Neural progenitor cell (in vitro differentiated cells): ENCODE data around the gene SEPTIN8. TPM values are rescaled to one million over a fixed set of nuclear protein-coding genes. Genes with fewer than 3 reads are reported as not detected.

ENCODE experiments used
- DNase-seq: peaks from one replicate; pipeline ENCODE4 v3.0.0-alpha.2; 2016; ENCODE audit warnings: low spot score
- H2AFZ ChIP-seq: fragments of 200-600 bp; sonication (generic); replicated peaks from 2 replicates; pipeline ENCODE4 v1.6.1; 2016; ENCODE audit warnings: antibody characterized with exemption
- H3F3A ChIP-seq: fragments of 200-600 bp; sonication (generic); 2 replicates; pipeline ENCODE4 v1.6.1; 2016; ENCODE audit warnings: antibody characterized with exemption, low read depth
- H3K27ac ChIP-seq: fragments of 200-600 bp; sonication (generic); 2 replicates; pipeline ENCODE4 v1.5.1; 2016; ENCODE audit warnings: mild to moderate bottlenecking
- H3K27me3 ChIP-seq: fragments of 200-600 bp; sonication (generic); 2 replicates; pipeline ENCODE4 v1.6.1; 2016; ENCODE audit warnings: mild to moderate bottlenecking, moderate library complexity
- H3K36me3 ChIP-seq: fragments of 200-600 bp; sonication (generic); 2 replicates; pipeline ENCODE4 v1.5.1; 2016
- H3K4me1 ChIP-seq: fragments of 200-600 bp; sonication (generic); 2 replicates; pipeline ENCODE4 v1.6.1; 2016; ENCODE audit warnings: mixed run types
- H3K4me2 ChIP-seq: fragments of 200-600 bp; sonication (generic); 2 replicates; pipeline ENCODE4 v1.6.1; 2016
- H3K4me3 ChIP-seq: fragments of 200-600 bp; sonication (generic); 2 replicates; pipeline ENCODE4 v1.5.1; 2016
- H3K79me2 ChIP-seq: fragments of 200-600 bp; sonication (generic); 2 replicates; pipeline ENCODE4 v1.6.1; 2016; ENCODE audit warnings: low read depth
- H3K9ac ChIP-seq: fragments of 200-600 bp; sonication (generic); 2 replicates; pipeline ENCODE4 v1.6.1; 2016
- H3K9me3 ChIP-seq: fragments of 200-600 bp; sonication (generic); 2 replicates; pipeline ENCODE4 v1.5.1; 2016; ENCODE audit warnings: low read depth
- H4K20me1 ChIP-seq: fragments of 200-600 bp; sonication (generic); 2 replicates; pipeline ENCODE4 v1.6.1; 2016; ENCODE audit warnings: low read depth
- H3K27ac Mint-ChIP-seq: 3 replicates; pipeline ENCODE4 v1.8.0; 2021; ENCODE audit warnings: mixed read lengths
- H3K27me3 Mint-ChIP-seq: 2 replicates; pipeline ENCODE4 v1.8.0; 2022; ENCODE audit warnings: low read depth, mild to moderate bottlenecking, inconsistent platforms, moderate library complexity, mixed read lengths; ENCODE audit not compliant: insufficient read depth
- H3K36me3 Mint-ChIP-seq: 3 replicates; pipeline ENCODE4 v1.8.0; 2021; ENCODE audit warnings: mixed read lengths
- H3K4me1 Mint-ChIP-seq: 3 replicates; pipeline ENCODE4 v1.8.0; 2021; ENCODE audit warnings: mixed read lengths
- H3K4me3 Mint-ChIP-seq: 3 replicates; pipeline ENCODE4 v1.8.0; 2021; ENCODE audit warnings: mild to moderate bottlenecking, moderate library complexity, mixed read lengths
- H3K9me3 Mint-ChIP-seq: 3 replicates; pipeline ENCODE4 v1.8.0; 2020; ENCODE audit warnings: mixed read lengths
- EZH2 ChIP-seq: fragments of 200-600 bp; sonication (generic); IDR thresholded peaks from 2 replicates; pipeline ENCODE4 v1.6.1; 2017; ENCODE audit warnings: antibody characterized with exemption, mild to moderate bottlenecking, moderate library complexity
- EZH2phosphoT487 ChIP-seq: fragments of 200-600 bp; sonication (generic); IDR thresholded peaks from 2 replicates; pipeline ENCODE4 v1.6.1; 2017; ENCODE audit warnings: antibody characterized with exemption
- total RNA-seq: library from RNA; depleted of rRNA; stranded (reverse); fragments of >200 nt; gene quantifications from 2 replicates; pipeline ENCODE4 v1.2.3, GENCODE V29; 2015; ENCODE audit warnings: low replicate concordance
- TF ChIP-seq, protein P1 (sequence below): fragments of 200-600 bp; sonication (generic); IDR thresholded peaks from 2 replicates; pipeline ENCODE4 v1.5.1; 2017; ENCODE audit warnings: antibody characterized with exemption, mild to moderate bottlenecking

SEPTIN8 gene
- total RNA-seq, 1 donor from 2014 or later = 39.9 TPM

DNA sequence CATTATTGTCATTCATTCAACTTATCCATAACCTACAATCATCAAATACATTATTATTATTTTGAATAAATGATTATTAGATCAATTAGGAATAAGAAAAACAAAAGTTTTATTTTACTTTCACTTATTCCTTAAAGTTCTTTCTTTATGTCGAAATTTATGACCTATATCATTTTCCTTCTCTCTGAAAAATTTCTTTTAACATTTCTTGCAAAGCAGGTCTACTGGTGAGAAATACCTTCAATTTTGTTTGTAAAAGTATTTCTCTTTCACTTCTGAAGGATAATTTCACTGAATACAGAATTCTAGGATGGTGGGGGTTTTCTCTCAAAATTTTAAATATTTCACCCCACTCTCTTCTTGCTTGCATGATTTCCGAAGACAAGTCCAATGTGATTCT lies 32.4 kb downstream of the SEPTIN8 start:
- H3K36me3 ChIP-seq = no peaks in the 10 kb centered on the region
- no peaks in the 10 kb centered on the region for H4K20me1 ChIP-seq
- H3K27ac ChIP-seq = no peak overlapping the region
- Mint-ChIP-seq H3K27ac (no peak overlapping the region), H3K36me3 (peaks cover 2% of the 10 kb centered on the region), H3K4me3 (no peak overlapping the region), H3K27me3 (peaks cover 37% of the 10 kb centered on the region), H3K9me3 (peaks cover 6% of the 10 kb centered on the region), H3K4me1 (peaks cover 2% of the 10 kb centered on the region)
- H3K9me3 ChIP-seq = no peaks in the 10 kb centered on the region
- no peak overlapping the region for H3K4me2 ChIP-seq
- DNase-seq = no peak
- H3K79me2 ChIP-seq = no peaks in the 10 kb centered on the region
- TF ChIP-seq, protein P1, sequence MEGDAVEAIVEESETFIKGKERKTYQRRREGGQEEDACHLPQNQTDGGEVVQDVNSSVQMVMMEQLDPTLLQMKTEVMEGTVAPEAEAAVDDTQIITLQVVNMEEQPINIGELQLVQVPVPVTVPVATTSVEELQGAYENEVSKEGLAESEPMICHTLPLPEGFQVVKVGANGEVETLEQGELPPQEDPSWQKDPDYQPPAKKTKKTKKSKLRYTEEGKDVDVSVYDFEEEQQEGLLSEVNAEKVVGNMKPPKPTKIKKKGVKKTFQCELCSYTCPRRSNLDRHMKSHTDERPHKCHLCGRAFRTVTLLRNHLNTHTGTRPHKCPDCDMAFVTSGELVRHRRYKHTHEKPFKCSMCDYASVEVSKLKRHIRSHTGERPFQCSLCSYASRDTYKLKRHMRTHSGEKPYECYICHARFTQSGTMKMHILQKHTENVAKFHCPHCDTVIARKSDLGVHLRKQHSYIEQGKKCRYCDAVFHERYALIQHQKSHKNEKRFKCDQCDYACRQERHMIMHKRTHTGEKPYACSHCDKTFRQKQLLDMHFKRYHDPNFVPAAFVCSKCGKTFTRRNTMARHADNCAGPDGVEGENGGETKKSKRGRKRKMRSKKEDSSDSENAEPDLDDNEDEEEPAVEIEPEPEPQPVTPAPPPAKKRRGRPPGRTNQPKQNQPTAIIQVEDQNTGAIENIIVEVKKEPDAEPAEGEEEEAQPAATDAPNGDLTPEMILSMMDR = no peak
- TF ChIP-seq EZH2 = no peak
- no peak for TF ChIP-seq EZH2phosphoT487
- no peaks in the 10 kb centered on the region for H3K4me1 ChIP-seq
- no peak overlapping the region for H2AFZ ChIP-seq
- peaks cover 78% of the 10 kb centered on the region for H3K27me3 ChIP-seq
- H3K9ac ChIP-seq = no peak overlapping the region
- H3F3A ChIP-seq = peaks cover 17% of the 10 kb centered on the region
- H3K4me3 ChIP-seq = no peak overlapping the region

DNA sequence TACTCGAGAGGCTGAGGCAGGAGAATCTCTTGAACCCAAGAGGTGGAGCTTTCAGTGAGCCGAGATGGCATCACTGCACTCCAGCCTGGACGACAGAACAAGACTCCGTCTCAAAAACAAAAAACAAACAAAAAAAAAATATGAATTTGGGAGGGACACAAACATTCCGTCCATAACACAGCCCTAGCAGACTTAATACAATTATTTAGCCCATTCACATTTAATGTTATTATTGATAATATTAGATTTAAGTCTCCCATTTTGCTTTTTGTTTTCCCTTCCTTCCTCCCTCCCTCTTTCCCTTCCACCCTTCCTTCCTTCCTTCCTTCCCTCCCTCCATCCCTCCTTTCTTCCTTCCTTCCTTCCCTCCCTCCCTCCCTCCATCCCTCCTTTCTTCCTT lies 34.4 kb downstream of the SEPTIN8 start:
- Mint-ChIP-seq H3K27me3 (peaks cover 26% of the 10 kb centered on the region), H3K4me3 (no peak overlapping the region), H3K36me3 (peaks cover 2% of the 10 kb centered on the region), H3K9me3 (peaks cover 3% of the 10 kb centered on the region), H3K4me1 (peaks cover 10% of the 10 kb centered on the region), H3K27ac (no peak overlapping the region)
- peaks cover 65% of the 10 kb centered on the region for H3K27me3 ChIP-seq
- TF ChIP-seq, protein P1 = no peak
- no peak for TF ChIP-seq EZH2
- no peak for TF ChIP-seq EZH2phosphoT487
- no peak overlapping the region for H3K4me2 ChIP-seq
- H3K36me3 ChIP-seq = no peaks in the 10 kb centered on the region
- no peak overlapping the region for H2AFZ ChIP-seq
- no peak overlapping the region for H3K9ac ChIP-seq
- no peak overlapping the region for H3K4me3 ChIP-seq
- H3K79me2 ChIP-seq = no peaks in the 10 kb centered on the region
- H3F3A ChIP-seq = peaks cover 12% of the 10 kb centered on the region
- H3K27ac ChIP-seq = no peak overlapping the region
- H3K4me1 ChIP-seq = no peaks in the 10 kb centered on the region
- DNase-seq = no peak
- no peaks in the 10 kb centered on the region for H4K20me1 ChIP-seq
- no peaks in the 10 kb centered on the region for H3K9me3 ChIP-seq

DNA sequence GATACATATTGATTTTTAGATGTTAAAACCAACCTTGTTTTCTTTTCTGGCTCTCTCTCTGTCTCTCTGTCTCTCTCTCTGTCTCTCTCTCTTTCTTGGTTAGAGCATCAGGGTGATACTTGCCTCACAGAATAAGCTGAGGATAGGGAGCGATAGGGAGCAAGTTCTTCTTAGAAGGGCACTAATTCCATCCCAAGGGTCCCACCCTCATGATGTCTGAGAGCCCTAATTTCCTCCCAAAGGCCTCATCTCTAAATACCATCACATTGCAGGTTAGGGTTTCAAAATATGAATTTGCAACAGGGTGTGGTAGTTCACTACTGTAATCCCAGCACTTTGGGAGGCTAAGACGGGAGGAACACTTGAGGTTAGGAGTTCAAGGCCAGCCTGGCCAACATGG lies 34.9 kb downstream of the SEPTIN8 start:
- Histone ChIP-seq H3F3A (peaks cover 11% of the 10 kb centered on the region), H2AFZ (no peak overlapping the region), H3K9ac (no peak overlapping the region), H3K36me3 (no peaks in the 10 kb centered on the region), H3K79me2 (no peaks in the 10 kb centered on the region), H3K9me3 (no peaks in the 10 kb centered on the region), H3K4me3 (no peak overlapping the region), H3K4me1 (no peaks in the 10 kb centered on the region), H4K20me1 (no peaks in the 10 kb centered on the region), H3K27ac (no peak overlapping the region), H3K4me2 (no peak overlapping the region), H3K27me3 (peaks cover 60% of the 10 kb centered on the region)
- peaks cover 2% of the 10 kb centered on the region for H3K36me3 Mint-ChIP-seq
- TF ChIP-seq EZH2 (no peak), EZH2phosphoT487 (no peak)
- TF ChIP-seq, protein P1 = no peak
- no peak overlapping the region for H3K4me3 Mint-ChIP-seq
- H3K4me1 Mint-ChIP-seq = peaks cover 13% of the 10 kb centered on the region
- H3K9me3 Mint-ChIP-seq = peaks cover 3% of the 10 kb centered on the region
- no peak for DNase-seq
- H3K27ac Mint-ChIP-seq = no peak overlapping the region
- H3K27me3 Mint-ChIP-seq = peaks cover 28% of the 10 kb centered on the region
